Thyroid gland (tissue), 4 donors: ENCODE results near the gene SLC9A8. TPM values are rescaled to one million over a fixed set of nuclear protein-coding genes. Genes with fewer than 3 reads are reported as not detected.

Experiments
- DNase-seq, 2 donors: peaks; one replicate each; pipeline ENCODE4 v3.0.0-alpha.2; 2019
- H3K27ac ChIP-seq, 3 donors: fragments of 200-600 bp; sonication (generic); 1 replicate in 2 of 3; 2 replicates in 1 of 3; pipeline ENCODE4 v1.5.1; 2016 to 2019; ENCODE audit warnings: mild to moderate bottlenecking in 1 of 3, moderate library complexity in 1 of 3
- H3K27me3 ChIP-seq: fragments of 200-600 bp; sonication (generic); one replicate; pipeline ENCODE4 v1.5.1; 2019
- H3K36me3 ChIP-seq, 2 donors: fragments of 200-600 bp; sonication (generic); one replicate each; pipeline ENCODE4 v1.5.1; 2016 to 2019
- H3K4me1 ChIP-seq, 2 donors: fragments of 200-600 bp; sonication (generic); one replicate each; pipeline ENCODE4 v1.5.1; 2017 to 2019
- H3K4me3 ChIP-seq, 3 donors: fragments of 200-600 bp; sonication (generic); replicated peaks in 1 of 3; 1 replicate in 2 of 3; 2 replicates in 1 of 3; pipeline ENCODE4 v1.5.1; 2016; ENCODE audit warnings: mild to moderate bottlenecking in 1 of 3
- H3K9me3 ChIP-seq: fragments of 200-600 bp; sonication (generic); one replicate; pipeline ENCODE4 v1.5.1; 2017
- POLR2A ChIP-seq, 2 donors: fragments of 450-650 bp; IDR thresholded peaks; one replicate each; pipeline ENCODE4 v1.6.1; 2017; ENCODE audit warnings: antibody characterized with exemption in 2 of 2, mild to moderate bottlenecking in 2 of 2, moderate library complexity in 1 of 2
- WGBS, 2 donors: methylation state at CpG; one replicate each; pipeline ENCODE4 v1.1.5; 2017; 5-methylcytosine and 5-hydroxymethylcytosine counted together
- intact Hi-C: fragments of 100-400 bp; cut with DNase I; formaldehyde crosslinking; loops from one replicate; pipeline ENCODE4 v1.15.1; 2023
- total RNA-seq, 4 donors: library from RNA; depleted of rRNA; stranded (reverse); fragments of >200 nt; gene quantifications; one replicate each; pipeline ENCODE4 v1.2.3, GENCODE V29; 2016
- TF ChIP-seq, protein P1 (sequence below), 6 experiments: fragments of 200-600 bp in 3 of 6; fragments of 450-650 bp in 3 of 6; sonication (generic) in 3 of 6; IDR thresholded peaks; one replicate each; pipeline ENCODE4 v1.5.1; 2016 to 2019; ENCODE audit warnings: antibody characterized with exemption in 6 of 6, mild to moderate bottlenecking in 2 of 6, inconsistent platforms in 1 of 6, moderate library complexity in 1 of 6

Gene SLC9A8
- total RNA-seq, 4 donors from 2014 or later = 12.0 to 20.2 (median 16.1) TPM

DNA sequence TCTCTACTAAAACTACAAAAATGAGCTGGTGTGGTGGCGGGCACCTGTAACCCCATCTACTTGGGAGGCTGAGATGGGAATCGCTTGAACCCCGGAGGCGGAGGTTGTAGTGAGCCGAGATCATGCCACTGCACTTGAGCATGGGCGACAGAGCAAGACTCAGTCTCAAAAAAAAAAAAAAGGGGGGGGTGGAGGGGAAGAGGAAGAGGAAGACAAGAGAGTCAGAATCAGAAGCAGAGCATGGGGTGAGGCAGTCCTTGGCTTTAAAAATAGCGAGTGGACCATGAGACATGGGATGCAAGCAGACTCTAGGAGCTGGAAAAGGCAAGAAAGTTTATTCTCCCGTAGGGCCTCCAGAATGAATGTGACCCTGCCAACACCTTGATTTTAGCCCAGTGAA lies 3.9 kb upstream of the SLC9A8 start:
- no peaks in the 10 kb centered on the region for H3K9me3 ChIP-seq
- 88 to 90% methylated on average over 8 of the region's 8 CpGs for WGBS, 2 donors
- H3K27ac ChIP-seq = no peak overlapping the region
- no peak overlapping the region for H3K4me3 ChIP-seq
- no peaks in the 10 kb centered on the region for H3K36me3 ChIP-seq
- no peaks in the 10 kb centered on the region for H3K27me3 ChIP-seq
- H3K4me1 ChIP-seq = peaks cover 6 to 10% of the 10 kb centered on the region in 2 donors
- DNase-seq = no peak
- TF ChIP-seq POLR2A (IDR thresholded peaks at IDR 0.05) = no peak
- TF ChIP-seq, protein P1, sequence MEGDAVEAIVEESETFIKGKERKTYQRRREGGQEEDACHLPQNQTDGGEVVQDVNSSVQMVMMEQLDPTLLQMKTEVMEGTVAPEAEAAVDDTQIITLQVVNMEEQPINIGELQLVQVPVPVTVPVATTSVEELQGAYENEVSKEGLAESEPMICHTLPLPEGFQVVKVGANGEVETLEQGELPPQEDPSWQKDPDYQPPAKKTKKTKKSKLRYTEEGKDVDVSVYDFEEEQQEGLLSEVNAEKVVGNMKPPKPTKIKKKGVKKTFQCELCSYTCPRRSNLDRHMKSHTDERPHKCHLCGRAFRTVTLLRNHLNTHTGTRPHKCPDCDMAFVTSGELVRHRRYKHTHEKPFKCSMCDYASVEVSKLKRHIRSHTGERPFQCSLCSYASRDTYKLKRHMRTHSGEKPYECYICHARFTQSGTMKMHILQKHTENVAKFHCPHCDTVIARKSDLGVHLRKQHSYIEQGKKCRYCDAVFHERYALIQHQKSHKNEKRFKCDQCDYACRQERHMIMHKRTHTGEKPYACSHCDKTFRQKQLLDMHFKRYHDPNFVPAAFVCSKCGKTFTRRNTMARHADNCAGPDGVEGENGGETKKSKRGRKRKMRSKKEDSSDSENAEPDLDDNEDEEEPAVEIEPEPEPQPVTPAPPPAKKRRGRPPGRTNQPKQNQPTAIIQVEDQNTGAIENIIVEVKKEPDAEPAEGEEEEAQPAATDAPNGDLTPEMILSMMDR (IDR thresholded peaks at IDR 0.05) = no peak
- intact Hi-C loops = no loop called here

DNA sequence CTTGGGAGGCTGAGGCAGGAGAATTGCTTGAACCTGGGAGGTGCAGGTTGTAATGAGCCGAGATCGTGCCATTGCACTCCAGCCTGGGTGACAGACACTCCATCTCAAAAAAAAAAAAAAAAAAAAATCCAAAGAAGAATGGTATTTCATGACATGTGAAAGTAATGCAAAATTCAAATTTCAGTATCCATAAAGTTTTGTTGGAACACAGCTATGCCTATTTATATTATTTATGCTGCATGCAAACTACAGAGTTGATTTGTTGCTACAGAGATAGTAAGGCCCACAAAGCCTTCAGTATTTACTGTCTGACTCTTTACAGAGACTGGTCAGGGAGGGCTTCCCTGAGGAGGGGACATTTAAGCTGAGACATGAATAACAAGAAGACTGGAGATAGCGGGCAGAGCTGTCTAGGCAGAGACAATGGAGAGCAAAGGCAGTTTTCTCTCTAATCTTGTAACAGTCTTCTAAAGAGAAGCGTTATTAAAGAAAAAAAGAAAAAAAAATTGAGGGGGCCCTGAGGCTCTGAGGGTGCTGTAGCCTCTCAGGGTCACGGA lies 2.7 kb upstream of the SLC9A8 start:
- Histone ChIP-seq H3K36me3 (no peaks in the 10 kb centered on the region), H3K4me3 (no peak overlapping the region), H3K4me1 (peaks cover 10 to 16% of the 10 kb centered on the region in 2 donors), H3K9me3 (no peaks in the 10 kb centered on the region), H3K27ac (no peak overlapping the region), H3K27me3 (no peaks in the 10 kb centered on the region)
- 92 to 94% methylated on average over 5 of the region's 5 CpGs for WGBS, 2 donors
- no peak for TF ChIP-seq POLR2A (IDR thresholded peaks at IDR 0.05)
- TF ChIP-seq, protein P1 (IDR thresholded peaks at IDR 0.05) = no peak
- intact Hi-C loops = no loop called here
- no peak for DNase-seq

DNA sequence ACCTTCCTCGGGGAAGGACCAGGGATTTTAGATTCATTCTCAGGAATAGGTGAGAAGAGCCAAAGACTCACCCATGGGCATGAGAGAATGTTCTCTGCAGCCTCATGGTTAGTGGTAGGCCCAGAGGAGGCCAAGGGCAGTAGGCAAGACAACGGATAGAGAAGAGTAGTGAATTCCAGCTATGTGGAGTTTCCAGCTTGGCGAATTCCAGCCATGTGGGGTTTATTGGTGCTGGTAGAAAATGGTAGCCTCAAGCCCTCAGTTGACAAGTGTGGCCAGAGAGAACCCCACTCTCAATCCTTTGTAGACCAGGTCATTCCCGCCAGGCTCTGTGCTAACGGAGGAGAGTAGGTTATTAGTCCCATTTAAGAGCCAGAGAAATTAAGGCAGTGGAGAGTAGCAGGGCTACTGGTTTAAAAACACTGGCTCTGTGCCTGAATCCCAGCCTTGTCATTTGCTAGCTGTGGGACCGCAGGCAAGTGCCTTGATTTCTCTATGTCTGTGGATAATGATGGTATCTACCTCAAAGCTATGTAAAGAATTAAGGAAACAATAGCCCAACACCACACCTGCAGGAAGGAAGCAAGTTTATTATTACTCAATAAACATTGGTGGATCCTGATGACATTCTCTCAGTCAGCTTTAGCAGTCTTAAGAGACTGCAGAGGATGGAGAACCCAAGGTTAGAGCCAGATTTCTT lies 2.0 kb upstream of the SLC9A8 start:
- no peak for DNase-seq
- no peak for TF ChIP-seq POLR2A (IDR thresholded peaks at IDR 0.05)
- TF ChIP-seq, protein P1 (IDR thresholded peaks at IDR 0.05) = no peak
- 86 to 93% methylated on average over 6 of the region's 6 CpGs for WGBS, 2 donors
- no peaks in the 10 kb centered on the region for H3K27me3 ChIP-seq
- peaks cover 10 to 16% of the 10 kb centered on the region in 2 donors for H3K4me1 ChIP-seq
- intact Hi-C loops = no loop called here
- no peak overlapping the region for H3K4me3 ChIP-seq
- no peak overlapping the region for H3K27ac ChIP-seq
- H3K9me3 ChIP-seq = no peaks in the 10 kb centered on the region
- no peaks in the 10 kb centered on the region for H3K36me3 ChIP-seq

DNA sequence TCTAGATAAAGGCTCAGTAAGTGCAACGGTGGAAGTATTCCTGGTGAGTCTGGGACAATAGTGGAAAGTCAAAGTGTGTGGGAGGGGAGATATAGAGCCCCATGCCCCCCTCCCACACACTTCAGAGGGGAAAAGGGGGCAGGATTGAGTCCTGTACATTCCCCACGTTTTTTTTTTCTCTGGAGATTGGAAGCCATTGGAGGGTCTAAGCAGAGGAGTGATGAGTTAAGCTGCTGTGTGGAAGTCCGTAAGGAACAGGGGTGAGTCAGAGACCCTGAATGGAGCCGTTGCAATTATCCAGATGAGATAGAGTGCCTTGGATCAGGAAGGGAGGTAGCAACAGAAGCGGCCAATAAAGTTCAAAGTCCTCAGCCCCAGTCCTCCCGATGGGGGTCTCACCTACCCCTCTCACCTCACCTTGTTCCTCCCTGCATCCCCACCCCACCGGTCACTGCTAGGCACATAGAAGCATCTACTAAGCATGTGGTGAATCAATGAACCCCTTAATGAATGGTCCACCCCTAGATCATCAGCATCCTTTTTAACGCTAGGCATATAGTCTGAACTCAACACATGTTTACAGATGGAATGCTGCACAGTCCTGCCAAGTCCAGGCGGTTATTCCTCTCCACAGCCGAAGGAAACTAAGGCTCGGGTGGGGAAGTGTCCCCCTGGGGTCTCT lies 662 bp upstream of the SLC9A8 start:
- DNase-seq = no peak
- Histone ChIP-seq H3K4me1 (peaks cover 10 to 16% of the 10 kb centered on the region in 2 donors), H3K9me3 (no peaks in the 10 kb centered on the region), H3K4me3 (peak overlapping the region in 2 of 3 donors; percentile 53 to 89), H3K27ac (peak overlapping the region; percentile 70 to 95 (median 81)), H3K36me3 (no peaks in the 10 kb centered on the region), H3K27me3 (no peaks in the 10 kb centered on the region)
- intact Hi-C loops = no loop called here
- WGBS, 2 donors = 32 to 33% methylated on average over 8 to 11 of the region's 11 CpGs
- no peak for TF ChIP-seq POLR2A (IDR thresholded peaks at IDR 0.05)
- TF ChIP-seq, protein P1 (IDR thresholded peaks at IDR 0.05) = no peak
